HG02798 (cell line): ENCODE data around the gene PLD2.

Source experiments
- ATAC-seq: cut with Tn5 transposase; IDR thresholded peaks from one replicate; pipeline ENCODE4 v1.9.1; 2021; ENCODE audit warnings: mild to moderate bottlenecking; ENCODE audit not compliant: unreplicated experiment, poor library complexity

PLD2 gene, protein sequence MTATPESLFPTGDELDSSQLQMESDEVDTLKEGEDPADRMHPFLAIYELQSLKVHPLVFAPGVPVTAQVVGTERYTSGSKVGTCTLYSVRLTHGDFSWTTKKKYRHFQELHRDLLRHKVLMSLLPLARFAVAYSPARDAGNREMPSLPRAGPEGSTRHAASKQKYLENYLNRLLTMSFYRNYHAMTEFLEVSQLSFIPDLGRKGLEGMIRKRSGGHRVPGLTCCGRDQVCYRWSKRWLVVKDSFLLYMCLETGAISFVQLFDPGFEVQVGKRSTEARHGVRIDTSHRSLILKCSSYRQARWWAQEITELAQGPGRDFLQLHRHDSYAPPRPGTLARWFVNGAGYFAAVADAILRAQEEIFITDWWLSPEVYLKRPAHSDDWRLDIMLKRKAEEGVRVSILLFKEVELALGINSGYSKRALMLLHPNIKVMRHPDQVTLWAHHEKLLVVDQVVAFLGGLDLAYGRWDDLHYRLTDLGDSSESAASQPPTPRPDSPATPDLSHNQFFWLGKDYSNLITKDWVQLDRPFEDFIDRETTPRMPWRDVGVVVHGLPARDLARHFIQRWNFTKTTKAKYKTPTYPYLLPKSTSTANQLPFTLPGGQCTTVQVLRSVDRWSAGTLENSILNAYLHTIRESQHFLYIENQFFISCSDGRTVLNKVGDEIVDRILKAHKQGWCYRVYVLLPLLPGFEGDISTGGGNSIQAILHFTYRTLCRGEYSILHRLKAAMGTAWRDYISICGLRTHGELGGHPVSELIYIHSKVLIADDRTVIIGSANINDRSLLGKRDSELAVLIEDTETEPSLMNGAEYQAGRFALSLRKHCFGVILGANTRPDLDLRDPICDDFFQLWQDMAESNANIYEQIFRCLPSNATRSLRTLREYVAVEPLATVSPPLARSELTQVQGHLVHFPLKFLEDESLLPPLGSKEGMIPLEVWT

DNA sequence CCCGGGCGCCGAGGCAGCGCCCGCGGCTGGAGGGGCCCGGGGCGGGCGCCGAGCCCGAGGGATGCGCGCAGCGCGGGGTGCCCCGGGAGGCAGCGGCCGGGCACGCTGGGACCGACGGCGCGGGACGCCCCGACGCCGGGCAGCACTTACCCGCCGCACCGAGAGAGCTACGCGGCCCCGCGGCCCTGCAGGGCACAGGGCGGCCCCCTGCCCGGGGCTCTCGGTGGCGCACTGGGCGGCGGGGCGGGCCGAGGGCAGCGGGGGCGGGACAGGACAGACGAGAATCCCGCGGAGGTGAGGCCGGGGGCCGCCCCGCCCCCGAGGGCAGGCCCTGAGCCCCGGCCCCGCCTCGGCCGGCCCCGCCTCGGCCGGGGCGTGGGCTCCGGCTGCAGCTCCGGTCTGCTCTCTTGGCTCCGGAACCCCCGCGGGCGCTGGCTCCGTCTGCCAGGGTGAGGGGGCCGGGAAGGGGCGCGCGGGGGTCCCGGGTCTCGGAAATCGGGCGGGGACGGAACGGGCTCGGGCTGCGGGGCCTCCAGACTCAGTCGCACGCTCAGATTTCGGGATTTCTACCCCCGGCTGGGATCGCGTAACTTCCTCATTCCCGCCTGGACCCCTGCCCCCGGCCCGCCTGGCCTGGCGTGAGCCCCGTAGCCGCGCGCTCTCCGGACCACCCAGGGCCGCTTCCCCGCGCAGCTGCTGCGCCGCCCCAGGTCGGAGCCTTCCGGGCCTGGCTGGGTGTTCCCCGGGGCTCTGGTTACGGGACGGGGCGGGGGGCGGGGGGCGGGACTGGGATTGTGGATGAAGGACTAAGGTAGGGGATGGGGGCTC is at the start of gene PLD2:
Gene PLD2, plus strand, starts transcription at position 376 of the 828 bp plus-strand sequence. CDS start 621 bp downstream, outside the sequence.
- peak; percentile 94 for ATAC-seq

DNA sequence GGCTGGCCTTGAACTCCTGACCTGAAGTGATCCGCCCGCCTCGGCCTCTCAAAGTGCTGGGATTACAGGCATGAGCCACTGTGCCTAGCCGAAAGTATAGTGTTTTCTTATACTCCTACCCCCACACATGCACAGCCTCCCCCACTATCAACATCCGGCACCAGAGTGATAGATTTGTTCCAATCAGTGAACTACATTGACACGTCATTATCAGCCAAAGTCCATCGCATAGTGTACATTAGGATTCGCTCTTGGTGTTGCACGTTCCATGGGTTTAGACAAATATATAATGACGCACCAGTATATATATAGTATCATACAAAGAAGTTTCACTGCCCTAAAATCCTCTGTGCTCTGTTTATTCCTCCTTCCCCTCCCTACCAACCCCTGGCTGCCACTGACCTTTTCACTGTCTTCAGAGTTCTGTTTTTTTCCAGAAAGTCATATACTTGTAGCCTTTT is 47.1 kb upstream of the PLD2 start:
- no peak for ATAC-seq

DNA sequence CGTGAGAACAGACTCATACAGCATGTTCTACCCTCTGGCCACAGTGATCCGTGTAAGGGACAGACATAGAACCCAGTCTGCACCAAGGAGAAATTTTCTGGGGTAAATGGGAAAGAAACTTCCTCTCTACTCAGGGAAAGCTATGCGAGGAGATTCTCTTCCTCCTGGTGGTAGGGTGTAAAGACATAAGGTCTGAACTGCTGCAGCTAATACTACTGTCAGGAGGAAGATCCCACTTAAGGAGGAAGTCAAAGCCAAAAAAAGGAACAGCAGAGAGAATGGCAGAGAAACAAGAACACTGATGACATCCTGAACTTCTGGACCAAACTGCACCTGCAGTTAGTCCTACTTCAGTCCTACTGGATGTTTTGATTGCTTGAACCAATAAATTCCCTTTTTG is 42.4 kb upstream of the PLD2 start:
- ATAC-seq: no peak

DNA sequence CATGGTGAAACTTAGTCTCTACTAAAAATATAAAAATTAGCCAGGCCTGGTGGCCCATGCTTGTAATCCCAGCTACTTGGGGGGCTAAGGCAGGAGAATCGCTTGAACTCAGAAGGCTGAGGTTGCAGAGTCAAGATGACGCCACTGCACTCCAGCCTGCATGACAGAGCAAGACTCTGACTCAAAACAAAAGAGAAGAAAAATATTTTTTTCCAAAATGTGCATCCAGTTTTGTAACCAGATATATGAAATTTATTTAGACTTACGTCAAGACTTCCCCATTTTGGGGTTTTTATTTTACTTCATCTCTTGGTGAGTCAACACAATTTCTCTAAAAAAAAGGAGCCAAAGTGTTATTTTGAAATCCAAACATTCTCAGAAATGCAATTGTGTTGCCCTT is 40.8 kb upstream of the PLD2 start:
- no peak for ATAC-seq

DNA sequence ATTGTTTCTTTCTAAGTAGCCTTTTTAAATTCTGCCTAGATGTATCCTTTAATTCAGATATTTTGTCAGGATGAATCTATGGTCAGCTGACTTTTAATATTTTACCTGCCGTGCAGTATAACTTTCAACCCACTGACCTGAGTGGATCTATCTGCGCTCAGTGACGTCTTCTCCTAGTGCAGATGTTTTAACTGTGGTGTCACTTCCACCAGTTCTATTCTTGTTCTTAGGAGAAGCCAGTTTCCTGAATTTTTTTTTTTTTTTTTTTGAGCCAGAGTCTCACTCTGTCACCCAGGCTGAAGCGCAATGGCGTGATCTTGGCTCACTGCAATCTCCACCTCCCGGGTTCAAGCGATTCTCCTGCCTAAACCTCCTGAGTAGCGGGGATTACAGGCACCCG is 40.2 kb upstream of the PLD2 start:
- ATAC-seq: no peak

DNA sequence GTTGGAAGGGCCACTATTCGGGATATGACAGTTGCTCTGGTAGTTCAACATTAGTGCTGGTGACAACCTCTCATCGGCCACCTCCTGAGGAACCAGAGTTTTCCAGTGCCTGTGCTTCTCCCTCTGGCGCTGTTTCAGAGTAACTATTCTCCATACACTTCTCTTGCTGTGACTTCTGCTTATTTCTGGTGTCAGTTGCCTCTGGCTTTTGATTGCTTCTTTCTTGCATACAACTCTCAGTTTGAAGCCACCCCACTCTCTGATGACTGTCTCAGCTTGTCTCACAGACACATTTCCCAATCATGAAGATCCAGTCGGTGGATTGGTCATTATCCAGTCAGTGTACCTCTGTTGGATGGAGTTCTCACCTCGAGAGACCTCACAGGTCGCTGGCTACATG is 38.7 kb upstream of the PLD2 start:
- no peak for ATAC-seq

DNA sequence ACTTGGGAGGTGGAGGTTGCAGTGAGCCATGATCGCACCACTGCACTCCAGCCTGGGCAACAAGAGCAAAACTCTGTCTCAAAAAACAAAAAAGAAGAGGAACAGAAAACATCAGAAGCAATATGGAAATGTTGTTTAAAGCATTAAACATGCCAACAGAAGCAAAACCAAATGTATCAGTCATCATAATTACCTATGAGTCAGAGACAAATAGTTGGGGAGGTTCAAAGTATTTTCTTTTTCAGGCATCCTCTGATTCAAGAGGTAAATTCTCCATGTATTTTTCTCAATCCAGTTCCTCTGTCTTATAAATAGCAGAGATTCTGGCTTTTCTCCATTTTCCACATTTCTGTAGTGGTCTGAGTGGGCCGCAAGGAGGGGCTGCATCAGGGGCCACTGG is 37.3 kb upstream of the PLD2 start:
- ATAC-seq: no peak

DNA sequence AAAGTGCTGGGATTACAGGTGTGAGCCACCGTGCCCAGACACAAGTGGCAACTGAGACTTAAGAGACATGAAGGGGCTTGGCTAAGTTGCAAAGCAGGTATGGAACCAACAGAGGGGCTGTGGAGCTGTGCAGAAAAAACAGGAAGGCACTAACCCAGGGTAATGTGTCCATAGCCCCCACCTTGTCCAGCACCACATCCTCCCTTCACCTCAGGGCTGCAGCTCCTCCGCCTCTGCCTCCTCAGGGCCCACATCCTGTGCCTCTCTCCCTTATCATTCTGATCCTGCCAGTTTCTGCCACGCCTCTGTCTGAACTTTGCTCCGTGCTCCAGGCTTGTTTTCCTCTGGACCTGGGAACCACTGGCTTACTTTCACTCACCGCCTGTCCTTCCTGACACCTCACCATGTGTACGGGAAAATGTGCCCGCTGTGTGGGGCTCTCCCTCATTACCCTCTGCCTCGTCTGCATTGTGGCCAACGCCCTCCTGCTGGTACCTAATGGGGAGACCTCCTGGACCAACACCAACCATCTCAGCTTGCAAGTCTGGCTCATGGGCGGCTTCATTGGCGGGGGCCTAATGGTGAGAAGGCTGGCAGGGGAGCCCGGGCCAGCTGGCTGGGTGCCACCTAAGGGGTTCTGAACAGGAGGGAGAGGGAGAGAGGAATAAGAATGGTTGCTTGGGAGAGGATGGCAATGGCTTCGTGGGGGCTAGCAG is 35.3 kb upstream of the PLD2 start, which contains the start of gene TM4SF5:
Gene TM4SF5, plus strand, starts transcription at position 368 of the 716 bp plus-strand sequence. Its CDS starts 37 bp downstream, at position 405.
- no peak for ATAC-seq

DNA sequence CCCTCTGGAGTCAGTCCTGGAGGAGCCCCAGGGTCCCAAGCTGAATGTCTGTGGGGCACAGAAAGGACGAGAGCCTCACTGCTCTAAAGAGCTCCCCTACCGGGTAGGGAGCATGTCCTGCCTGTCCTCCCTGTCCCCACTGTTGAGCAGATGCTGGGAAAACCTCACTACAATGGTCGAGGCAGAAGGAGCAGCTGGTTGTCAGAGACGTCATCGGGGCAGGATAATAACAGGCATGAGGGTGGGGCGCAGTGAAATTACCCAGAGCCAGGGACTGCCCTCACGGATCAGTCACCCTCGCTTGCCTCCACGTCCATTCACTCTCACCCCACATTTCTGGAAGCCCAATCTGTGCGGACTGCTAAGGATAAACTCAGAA is 34.7 kb upstream of the PLD2 start:
- ATAC-seq: no peak

DNA sequence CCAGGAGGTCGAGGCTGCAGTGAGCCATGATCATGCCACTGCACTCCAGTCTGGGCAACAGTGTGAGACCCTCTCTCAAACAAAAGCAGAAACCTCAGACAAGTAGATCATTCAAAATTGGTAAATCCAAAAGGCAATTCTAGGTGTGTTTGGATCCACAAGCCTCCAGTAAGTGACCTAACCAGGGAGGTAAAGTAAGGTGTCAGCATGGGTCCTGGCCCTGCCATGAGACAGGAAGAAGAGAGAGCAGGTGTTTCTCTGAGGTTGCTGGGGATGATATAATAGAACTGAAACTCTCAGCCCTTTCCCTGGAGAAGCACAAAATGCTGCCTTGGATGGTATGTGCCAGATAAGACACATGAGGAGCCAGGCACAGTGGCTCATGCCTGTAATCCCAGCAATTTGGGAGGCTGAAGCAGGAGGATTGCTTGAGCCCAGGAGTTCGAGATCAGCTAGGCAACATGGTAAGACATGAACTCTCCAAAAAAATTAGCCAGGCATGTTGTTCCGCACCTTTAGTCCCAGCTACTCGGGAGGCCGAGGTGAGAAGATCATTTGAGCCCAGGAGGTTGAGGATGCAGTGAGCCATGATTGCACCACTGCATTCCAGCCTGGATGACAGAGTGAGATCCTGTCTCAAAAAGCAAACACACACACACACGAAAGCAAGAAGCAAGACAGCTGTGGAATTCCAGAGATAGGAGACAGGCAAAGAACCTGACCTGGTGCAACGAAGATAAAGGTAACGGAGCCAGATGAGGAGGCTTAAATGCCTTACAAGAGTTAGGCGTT is 28.8 kb upstream of the PLD2 start:
- no peak for ATAC-seq

DNA sequence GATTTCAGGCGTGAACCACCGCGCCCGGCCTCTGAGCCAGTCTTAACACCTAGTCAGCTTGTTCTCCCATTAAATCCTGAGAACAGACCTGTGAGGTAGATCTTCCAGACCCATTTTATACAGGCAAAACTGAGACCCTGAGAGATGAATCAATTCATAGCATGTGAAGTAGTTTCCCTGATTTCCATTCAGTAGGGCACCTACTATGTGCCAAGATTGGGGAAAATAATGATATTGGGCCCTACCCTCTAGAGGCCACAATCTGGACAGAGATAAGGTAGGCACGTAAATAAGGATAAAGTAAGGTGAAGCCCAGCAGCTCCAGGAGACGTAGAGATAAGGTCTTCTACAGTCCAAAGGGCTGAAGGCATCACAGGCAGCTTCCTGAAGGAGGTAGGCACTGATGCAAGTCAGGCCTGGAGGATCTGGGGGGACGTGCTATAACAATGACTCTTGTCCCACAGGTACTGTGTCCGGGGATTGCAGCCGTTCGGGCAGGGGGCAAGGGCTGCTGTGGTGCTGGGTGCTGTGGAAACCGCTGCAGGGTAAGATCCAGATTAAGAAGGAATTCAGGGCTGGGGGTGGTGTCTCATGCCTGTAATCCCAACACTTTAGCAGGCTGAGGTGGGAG is 26.5 kb upstream of the PLD2 start:
- no peak for ATAC-seq

DNA sequence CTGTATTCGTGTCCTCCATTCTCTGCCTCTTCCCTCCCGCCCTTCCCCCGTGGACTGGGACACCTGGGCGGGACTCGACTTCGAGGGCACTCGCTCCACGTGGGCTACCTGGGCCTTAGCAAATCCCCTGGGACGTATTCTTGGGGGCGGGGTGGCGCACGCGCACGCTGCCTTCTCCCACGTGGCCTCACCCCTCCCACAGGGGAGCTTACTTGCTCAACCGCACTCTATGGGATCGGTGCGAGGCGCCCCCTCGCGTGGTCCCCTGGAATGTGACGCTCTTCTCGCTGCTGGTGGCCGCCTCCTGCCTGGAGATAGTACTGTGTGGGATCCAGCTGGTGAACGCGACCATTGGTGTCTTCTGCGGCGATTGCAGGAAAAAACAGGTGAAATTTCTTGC is 24.3 kb upstream of the PLD2 start:
- ATAC-seq: no peak

DNA sequence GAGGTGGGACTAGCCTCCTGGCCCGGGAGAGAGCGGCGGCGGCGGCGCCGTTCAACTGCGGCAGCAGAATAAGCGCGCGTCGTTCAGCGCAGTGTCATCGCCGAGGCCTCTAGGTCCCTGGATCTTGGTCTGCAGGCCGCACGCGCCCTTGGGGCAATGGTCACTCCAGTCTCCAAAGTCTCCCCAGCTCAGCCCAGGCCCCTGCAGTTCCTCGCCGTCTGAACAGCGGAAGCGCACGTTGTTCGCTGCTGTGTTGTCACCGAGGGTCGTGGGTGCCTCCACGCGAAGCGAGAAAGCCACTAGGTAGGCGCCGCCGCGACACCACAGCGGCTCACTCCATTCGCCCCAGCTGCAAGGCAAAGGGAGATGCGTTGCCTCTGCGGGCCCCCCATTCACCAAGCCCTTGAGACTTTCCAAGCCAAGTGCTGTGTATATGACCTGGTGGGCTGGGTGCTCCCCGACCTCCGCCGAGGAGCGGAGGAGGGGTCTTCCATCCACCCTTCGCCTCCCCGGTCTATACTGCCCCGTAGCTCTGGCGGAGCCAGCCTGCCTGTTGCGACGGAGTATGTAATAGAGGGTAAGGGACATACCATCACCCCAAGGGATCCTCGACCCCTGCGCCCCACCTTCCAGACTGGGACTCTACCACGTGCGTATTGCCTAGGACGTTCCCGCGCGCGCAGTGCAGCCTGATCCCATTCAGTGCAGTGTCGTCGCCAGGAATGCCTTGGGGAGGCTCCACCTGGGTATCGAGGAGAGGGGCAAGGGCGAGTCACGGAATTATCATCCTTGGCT is 21.4 kb upstream of the PLD2 start:
- no peak for ATAC-seq

DNA sequence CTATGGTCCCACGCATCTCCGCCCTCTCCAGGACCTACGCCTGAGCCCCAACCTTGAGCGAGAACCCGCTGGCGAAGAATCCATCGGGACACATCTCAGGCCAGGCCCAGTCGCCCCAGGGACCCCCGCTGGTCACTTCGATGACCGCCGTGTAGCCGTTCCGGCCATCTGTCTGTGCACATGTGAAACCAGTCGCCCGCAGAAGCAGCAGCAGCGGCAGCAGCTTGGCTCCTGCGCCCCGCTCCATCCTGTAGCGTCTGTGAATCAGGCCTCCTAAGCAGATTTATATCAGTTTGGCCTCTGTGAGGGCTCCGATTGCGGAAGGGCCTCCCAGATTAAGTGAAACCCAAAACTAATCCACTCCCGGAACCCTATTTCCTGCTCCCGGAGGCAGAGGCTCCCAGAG is 20.8 kb upstream of the PLD2 start, which contains the start of gene VMO1:
Gene VMO1, minus strand, starts transcription at position 259 of the 406 bp plus-strand sequence. Its CDS starts 12 bp downstream, at position 247.
- ATAC-seq: no peak

DNA sequence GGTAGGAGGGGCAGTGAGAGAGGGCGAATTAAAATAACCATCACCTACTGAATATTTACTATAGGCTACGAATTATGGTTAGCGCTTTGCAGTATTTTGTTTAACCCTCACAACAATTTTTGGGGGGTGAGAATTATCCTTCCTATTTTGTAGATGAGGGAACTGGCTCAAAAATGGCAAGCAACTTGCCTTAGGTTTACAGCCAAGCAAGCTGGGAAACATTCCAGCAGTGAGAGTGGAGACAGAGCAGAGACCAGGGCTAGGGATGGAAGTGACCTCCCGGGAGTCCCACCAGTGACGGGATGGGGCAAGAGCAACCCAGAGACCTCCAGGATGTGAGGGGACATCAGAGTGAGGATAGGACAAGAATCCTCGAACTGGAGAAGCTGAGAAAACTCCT is 20.4 kb upstream of the PLD2 start:
- no peak for ATAC-seq

DNA sequence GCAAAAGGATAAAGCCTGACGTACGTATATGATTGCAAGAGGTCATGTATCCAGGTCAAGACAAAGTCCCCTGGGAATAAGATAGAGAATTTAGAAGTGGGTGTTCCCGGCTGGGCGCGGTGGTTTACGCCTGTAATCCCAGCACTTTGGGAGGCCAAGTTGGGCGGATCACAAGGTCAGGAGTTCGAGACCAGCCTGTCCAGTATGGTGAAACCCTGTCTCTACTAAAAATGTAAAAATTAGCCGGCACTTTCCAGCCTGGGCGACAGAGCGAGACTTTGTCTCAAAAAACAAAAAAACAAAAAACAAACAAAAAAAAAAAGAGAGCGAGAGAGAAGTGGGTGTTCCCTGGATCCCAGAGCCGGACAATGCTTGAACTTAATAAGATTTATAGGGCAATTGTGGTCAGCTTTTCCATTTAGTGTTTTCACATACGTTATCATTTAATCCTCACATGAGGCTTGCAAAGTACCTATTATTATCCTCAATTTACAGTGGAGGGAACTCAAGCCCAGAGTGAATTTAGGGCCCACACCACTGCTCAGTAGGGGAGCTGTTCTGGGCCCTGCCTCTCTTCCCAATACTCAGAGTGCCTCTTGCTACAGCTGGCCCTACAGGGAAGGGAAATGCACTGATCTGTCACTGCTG is 18.7 kb upstream of the PLD2 start:
- ATAC-seq: no peak
